NT2/D1 (cell line): Measurements from ENCODE around the gene PTP4A1.

Experiments
- SUZ12 ChIP-seq: IDR thresholded peaks from 2 replicates; pipeline ENCODE4 v1.6.1; 2011; ENCODE audit not compliant: insufficient read length, insufficient read depth; ENCODE audit errors: extremely low read depth
- YY1 ChIP-seq: IDR thresholded peaks from 2 replicates; pipeline ENCODE4 v1.6.1; 2011; ENCODE audit not compliant: insufficient read length, insufficient read depth

DNA sequence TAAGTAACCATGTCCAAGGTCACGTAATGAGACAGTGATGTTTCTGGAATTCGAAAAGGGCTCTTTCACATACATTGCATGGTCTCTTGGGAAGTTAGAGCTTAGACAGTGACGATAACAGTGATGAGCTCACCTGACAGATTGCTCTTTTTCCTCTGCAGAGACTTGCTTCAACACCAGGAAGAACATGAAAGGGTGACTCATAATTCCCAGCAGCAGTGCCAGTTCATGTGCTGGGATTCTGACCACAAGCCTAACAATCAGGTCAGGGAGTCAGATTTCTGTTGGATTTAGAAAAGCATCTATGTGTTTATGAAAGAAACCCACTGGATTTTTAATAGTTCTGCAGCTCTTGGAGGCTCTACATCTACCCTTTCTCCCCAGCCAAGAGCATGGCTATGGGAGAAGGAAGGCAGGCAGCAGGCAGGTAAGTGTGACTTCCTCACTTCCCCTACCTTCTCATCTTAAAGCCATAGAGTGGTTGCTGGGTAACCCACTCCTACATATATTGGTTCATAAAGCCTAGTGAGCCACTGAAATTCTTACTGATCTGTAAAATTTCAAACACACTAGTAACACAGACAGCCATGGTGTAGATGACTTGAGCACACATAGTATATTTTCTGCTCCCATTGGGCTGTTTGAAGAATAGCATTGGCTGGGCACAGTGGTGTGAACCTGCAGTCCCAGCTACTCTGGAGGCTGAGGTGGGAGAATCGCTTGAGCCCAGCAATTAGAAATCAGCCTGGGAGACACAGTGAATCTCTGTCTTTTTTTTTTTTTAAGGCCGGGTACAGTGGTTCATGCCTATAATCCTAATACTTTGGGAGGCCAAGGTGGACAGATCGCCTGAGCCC lies 44.4 kb upstream of the PTP4A1 start:
- TF ChIP-seq YY1 (no peak), SUZ12 (no peak)
